ENCODE data around the gene EN1. TPM values are rescaled to one million over a fixed set of nuclear protein-coding genes. Genes with fewer than 3 reads are reported as not detected.

The EN1 gene
- total RNA-seq, 1 donor from 2014 or later = not detected

DNA sequence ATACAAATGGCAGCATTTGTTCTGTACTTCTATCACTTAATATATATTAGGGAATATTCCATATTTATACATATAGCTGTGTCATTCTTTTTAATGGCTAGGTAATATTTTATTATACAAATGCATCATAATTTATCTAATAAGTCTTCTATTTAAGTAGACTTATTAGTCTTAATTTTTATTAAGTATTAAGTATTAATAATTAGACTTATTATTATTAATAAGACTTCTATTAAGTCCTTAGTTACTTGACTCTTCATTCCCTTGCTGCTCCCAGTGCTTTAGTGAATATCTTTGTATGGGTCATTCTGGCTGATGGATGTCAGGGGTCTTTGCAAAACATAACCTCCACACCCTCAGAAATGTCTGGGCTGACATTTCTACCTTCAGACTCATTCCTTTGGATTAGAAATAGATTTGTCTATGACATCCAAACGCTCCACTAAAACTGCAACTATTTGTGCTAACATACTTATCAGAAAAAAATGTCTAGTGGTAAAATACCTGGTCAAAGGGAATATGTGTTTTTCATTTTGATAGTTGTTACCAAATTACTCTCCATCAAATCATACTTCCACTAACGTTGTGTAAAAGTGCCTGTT lies 35.8 kb downstream of the EN1 start:
- DNase-seq (ENCODE audit: low read depth) = no peak
- Histone ChIP-seq H3K36me3 (ENCODE audit: control insufficient read depth, insufficient read depth, low read length) (no peaks in the 10 kb centered on the region), H3K27me3 (ENCODE audit: control insufficient read depth, insufficient read depth, low read length) (peaks cover 17% of the 10 kb centered on the region), H3K4me3 (ENCODE audit: low read depth, low read length) (no peak overlapping the region)
- TF ChIP-seq, protein P1, sequence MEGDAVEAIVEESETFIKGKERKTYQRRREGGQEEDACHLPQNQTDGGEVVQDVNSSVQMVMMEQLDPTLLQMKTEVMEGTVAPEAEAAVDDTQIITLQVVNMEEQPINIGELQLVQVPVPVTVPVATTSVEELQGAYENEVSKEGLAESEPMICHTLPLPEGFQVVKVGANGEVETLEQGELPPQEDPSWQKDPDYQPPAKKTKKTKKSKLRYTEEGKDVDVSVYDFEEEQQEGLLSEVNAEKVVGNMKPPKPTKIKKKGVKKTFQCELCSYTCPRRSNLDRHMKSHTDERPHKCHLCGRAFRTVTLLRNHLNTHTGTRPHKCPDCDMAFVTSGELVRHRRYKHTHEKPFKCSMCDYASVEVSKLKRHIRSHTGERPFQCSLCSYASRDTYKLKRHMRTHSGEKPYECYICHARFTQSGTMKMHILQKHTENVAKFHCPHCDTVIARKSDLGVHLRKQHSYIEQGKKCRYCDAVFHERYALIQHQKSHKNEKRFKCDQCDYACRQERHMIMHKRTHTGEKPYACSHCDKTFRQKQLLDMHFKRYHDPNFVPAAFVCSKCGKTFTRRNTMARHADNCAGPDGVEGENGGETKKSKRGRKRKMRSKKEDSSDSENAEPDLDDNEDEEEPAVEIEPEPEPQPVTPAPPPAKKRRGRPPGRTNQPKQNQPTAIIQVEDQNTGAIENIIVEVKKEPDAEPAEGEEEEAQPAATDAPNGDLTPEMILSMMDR (IDR thresholded peaks at IDR 0.05; ENCODE audit: insufficient read depth, low read length, poor library complexity, severe bottlenecking) = no peak

DNA sequence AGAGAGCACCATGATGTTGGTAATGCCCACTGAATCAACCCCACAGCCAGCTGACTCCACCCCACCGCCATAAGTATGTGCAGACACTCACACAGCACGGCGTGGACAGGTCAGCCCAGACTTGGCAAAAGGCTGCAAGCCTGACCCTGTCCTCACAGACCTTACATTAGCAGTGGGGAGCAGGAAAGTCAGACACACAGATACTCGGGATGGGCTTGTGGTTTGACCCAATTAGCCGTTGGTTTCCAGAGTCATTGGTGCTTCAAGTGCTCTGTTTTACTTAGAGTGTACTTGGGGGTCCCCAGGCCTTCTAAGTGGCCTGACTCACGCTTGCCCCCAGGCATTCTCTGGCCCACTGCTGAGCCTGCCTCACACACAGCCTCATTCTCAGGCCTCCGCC lies 36.7 kb downstream of the EN1 start:
- TF ChIP-seq, protein P1 (IDR thresholded peaks at IDR 0.05; ENCODE audit: insufficient read depth, low read length, poor library complexity, severe bottlenecking) = no peak
- Histone ChIP-seq H3K4me3 (ENCODE audit: low read depth, low read length) (no peak overlapping the region), H3K27me3 (ENCODE audit: control insufficient read depth, insufficient read depth, low read length) (peaks cover 17% of the 10 kb centered on the region), H3K36me3 (ENCODE audit: control insufficient read depth, insufficient read depth, low read length) (no peaks in the 10 kb centered on the region)
- no peak for DNase-seq (ENCODE audit: low read depth)

DNA sequence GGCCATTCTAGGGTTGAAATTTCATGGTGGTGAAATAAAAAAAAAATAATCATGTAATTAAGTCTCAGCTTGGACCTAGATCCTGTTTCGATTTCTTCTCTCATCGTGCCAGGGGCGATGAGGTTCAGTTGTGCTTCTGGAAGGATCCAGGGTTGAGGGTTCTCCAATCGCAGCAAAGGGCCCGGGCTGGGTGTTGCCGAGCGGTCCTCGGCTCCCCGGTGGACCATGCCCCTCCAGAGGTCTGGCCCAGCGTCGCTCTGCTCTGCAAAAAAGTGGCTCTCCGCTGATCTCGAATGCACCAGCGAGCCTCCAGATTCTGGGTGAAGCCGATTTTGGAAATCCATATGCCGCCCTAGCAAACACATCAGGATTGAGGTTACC lies 39.0 kb downstream of the EN1 start:
- DNase-seq (ENCODE audit: low read depth) = no peak
- Histone ChIP-seq H3K36me3 (ENCODE audit: control insufficient read depth, insufficient read depth, low read length) (no peaks in the 10 kb centered on the region), H3K4me3 (ENCODE audit: low read depth, low read length) (no peak overlapping the region), H3K27me3 (ENCODE audit: control insufficient read depth, insufficient read depth, low read length) (peaks cover 17% of the 10 kb centered on the region)
- TF ChIP-seq, protein P1 (IDR thresholded peaks at IDR 0.05; ENCODE audit: insufficient read depth, low read length, poor library complexity, severe bottlenecking) = no peak

DNA sequence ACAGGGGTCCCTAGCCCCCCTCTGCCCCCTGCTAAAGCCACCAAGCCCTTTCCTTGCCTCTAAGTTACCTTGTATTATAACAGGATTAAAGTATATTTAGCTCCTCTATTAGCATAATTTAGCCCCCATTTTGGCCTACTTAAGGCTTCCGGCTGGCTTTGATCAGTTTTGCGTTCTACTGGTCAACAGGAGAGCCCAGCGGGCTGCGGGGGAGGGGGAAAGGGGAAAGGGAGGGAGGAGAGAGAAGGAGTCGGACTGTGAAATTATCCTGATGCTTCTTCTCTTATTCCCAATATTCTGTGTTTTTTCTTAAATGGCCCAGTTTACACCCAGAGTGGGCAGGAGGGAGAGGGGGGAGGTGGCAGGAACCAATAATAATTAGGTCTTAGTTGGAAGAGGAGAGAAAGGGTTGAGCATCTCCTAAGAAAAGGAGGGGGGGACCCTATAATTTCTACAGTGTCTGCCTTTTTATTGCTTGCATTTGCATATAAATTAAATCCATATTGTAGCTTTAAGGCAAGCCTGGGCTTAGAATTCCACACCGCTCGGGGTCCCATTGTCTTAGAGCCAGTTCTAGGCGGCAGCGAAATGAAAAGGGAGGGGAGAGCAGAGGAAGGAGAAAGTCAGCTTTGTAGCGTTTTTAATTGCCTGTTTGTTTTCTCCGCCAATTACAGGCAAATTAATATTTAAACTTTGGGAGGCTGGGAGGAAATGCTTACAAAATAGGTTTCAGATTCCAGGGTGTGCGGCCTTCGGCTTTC lies 39.6 kb downstream of the EN1 start:
- TF ChIP-seq, protein P1 (IDR thresholded peaks at IDR 0.05; ENCODE audit: insufficient read depth, low read length, poor library complexity, severe bottlenecking) = no peak
- DNase-seq (ENCODE audit: low read depth) = no peak
- H3K4me3 ChIP-seq (ENCODE audit: low read depth, low read length) = no peak overlapping the region
- peaks cover 17% of the 10 kb centered on the region for H3K27me3 ChIP-seq (ENCODE audit: control insufficient read depth, insufficient read depth, low read length)
- no peaks in the 10 kb centered on the region for H3K36me3 ChIP-seq (ENCODE audit: control insufficient read depth, insufficient read depth, low read length)

DNA sequence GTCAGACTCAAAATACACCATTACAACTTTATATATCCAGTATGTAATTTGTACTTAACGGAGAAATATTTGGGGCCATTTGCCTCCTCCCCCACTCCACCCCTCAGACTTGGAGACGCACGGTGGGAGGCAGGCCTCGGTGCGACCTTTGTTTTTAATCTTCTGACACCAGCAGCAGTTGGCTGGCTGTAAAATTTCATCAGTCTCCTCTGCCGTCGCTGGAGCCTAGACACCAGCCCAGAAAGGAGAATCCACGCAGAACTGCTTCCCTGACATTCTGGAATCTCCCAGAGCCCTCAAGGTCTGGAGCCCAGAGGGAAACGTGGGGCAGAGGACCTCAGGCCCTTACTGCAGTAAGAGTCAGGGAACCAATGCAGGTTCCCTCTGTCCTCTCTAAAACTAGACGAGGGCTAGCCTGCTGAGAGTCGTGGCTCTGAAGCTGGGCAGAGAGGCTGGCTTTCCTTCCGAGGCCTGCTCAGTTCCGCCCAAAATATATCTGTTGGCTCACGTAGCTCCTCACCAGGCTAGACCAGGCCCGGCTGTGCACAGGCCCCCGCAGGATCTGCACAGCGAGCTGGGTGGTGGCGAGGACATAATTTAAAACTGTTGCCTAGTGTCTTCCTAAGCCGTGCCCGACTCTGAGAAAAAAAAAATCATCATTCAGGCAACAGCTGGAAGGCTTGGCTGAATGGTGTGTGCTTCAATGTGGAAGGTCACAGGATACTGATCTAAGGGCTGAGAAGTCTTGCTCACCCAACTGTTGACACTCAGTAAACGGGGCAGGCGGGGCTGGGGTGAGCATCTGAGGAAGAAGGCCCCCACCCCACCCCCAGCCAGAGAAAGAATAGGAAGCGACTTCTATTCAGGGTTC lies 40.4 kb downstream of the EN1 start:
- H3K36me3 ChIP-seq (ENCODE audit: control insufficient read depth, insufficient read depth, low read length) = no peaks in the 10 kb centered on the region
- no peak overlapping the region for H3K4me3 ChIP-seq (ENCODE audit: low read depth, low read length)
- peaks cover 17% of the 10 kb centered on the region for H3K27me3 ChIP-seq (ENCODE audit: control insufficient read depth, insufficient read depth, low read length)
- no peak for DNase-seq (ENCODE audit: low read depth)
- TF ChIP-seq, protein P1 (IDR thresholded peaks at IDR 0.05; ENCODE audit: insufficient read depth, low read length, poor library complexity, severe bottlenecking) = no peak
